ENCODE data around the gene SERTAD4. TPM values are rescaled to one million over a fixed set of nuclear protein-coding genes. Genes with fewer than 3 reads are reported as not detected.

SERTAD4 gene
- total RNA-seq, 1 donor from 2014 or later: 1.6 TPM

DNA sequence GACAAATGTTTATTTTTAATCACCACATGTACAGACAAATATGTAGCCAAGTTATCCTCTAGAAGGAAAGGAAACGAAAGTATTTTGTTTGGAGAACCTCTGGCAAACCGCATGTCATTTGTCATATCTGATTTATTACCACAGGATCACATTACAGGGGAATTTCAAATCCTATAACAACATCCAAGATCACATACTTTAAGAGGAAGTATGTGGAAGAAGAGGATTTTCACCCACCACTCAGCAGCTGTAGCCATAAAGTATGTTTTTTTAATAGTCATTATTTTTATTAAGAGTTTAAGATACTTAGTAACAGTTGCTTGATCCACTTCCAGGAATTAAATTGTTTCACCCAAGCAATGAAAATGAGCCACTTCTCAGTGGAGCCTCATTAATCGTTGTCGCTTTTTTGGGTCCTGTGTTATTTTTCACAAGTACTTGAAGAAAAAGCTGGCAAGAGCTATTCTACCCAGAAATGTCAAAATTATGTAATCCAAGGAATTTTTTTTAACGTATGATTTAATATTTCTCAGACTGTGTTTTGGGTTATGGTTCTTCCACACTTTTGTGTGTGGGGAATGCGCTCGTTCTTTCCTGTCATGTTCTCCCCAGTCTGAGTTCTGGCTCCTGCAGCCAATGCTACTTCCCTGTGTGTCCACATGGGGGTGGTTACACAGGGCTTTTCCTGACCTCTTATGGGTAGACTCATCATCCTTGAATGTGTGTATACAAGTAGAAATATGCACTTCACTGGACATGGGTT lies 6.9 kb downstream of the SERTAD4 start:
- Histone ChIP-seq H3K9me3 (ENCODE audit: control insufficient read depth in 3 of 3, low read length in 3 of 3) (no peaks in the 10 kb centered on the region), H3K27ac (ENCODE audit: low read depth, low read length) (no peak overlapping the region), H3K4me3 (ENCODE audit: low read length in 3 of 3) (no peak overlapping the region), H3K4me1 (ENCODE audit: control insufficient read depth in 3 of 3, insufficient read depth in 3 of 3, low read length in 3 of 3) (peaks cover 2 to 12% (median 6%) of the 10 kb centered on the region in 3 donors), H3K9ac (ENCODE audit: low read depth in 1 of 3, low read length in 3 of 3) (no peak overlapping the region), H3K27me3 (ENCODE audit: control insufficient read depth in 3 of 3, insufficient read depth in 3 of 3, low read length in 3 of 3) (peaks cover 0 to 16% (median 5%) of the 10 kb centered on the region in 3 donors), H3K36me3 (ENCODE audit: control insufficient read depth in 3 of 3, insufficient read depth in 3 of 3, low read length in 3 of 3) (no peaks in the 10 kb centered on the region)

DNA sequence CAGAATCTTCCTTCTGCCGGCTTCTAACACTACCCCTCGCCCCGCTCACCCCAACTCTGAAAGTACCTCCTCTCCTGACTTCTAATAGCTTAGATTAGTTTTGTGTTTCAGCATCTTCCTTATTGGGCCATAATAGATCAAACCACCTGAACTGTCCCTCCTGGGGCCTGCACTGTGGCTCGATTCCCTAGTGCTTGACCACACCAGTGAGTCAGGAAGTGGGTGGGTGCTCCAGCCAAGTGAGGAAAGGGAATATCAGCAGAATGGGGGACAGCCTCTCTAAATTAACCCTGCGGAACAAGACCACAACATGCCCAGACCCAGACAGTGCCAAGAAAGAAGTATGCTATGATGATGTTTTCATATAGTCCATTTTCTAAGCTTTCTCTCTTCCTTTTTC lies 8.5 kb downstream of the SERTAD4 start:
- Histone ChIP-seq H3K4me3 (ENCODE audit: low read length in 3 of 3) (no peak overlapping the region), H3K9ac (ENCODE audit: low read depth in 1 of 3, low read length in 3 of 3) (no peak overlapping the region), H3K4me1 (ENCODE audit: control insufficient read depth in 3 of 3, insufficient read depth in 3 of 3, low read length in 3 of 3) (peaks cover 2 to 12% (median 5%) of the 10 kb centered on the region in 3 donors), H3K27me3 (ENCODE audit: control insufficient read depth in 3 of 3, insufficient read depth in 3 of 3, low read length in 3 of 3) (peaks cover 0 to 13% (median 2%) of the 10 kb centered on the region in 3 donors), H3K27ac (ENCODE audit: low read depth, low read length) (no peak overlapping the region), H3K9me3 (ENCODE audit: control insufficient read depth in 3 of 3, low read length in 3 of 3) (no peaks in the 10 kb centered on the region), H3K36me3 (ENCODE audit: control insufficient read depth in 3 of 3, insufficient read depth in 3 of 3, low read length in 3 of 3) (no peaks in the 10 kb centered on the region)

DNA sequence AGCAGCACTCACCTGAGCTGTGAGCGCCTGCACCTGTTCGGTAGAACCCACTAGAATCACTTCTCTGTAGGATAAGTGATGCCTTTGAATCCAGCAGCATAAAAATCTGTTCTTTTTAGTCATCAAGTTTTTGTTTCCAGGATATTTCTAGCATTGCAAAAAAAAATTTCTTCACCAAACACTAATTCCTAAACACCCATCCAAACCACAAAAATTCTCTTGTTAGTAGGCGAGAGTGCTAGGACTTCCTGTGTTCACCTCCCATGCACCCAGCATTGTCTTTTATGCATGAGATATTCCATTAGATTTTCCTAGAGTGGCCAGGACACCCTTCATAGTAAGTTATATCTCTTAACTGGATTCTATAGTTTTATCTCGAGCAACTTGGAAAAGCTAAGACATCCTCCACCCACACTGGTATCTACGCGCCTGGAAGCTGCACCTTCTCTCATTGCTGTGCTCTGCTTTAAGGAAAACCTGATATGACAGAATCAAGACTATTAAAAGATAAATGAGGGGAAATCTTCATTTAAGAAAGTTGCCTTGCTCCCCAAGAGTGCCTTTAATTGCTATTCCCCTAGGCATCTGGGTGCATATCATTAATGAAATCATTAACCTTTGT lies 12.3 kb downstream of the SERTAD4 start:
- Histone ChIP-seq H3K4me1 (ENCODE audit: control insufficient read depth in 3 of 3, insufficient read depth in 3 of 3, low read length in 3 of 3) (peaks cover 0 to 6% (median 2%) of the 10 kb centered on the region in 3 donors), H3K9ac (ENCODE audit: low read depth in 1 of 3, low read length in 3 of 3) (no peak overlapping the region), H3K4me3 (ENCODE audit: low read length in 3 of 3) (no peak overlapping the region), H3K27ac (ENCODE audit: low read depth, low read length) (no peak overlapping the region), H3K27me3 (ENCODE audit: control insufficient read depth in 3 of 3, insufficient read depth in 3 of 3, low read length in 3 of 3) (peaks cover 4 to 5% (median 4%) of the 10 kb centered on the region in 3 donors), H3K9me3 (ENCODE audit: control insufficient read depth in 3 of 3, low read length in 3 of 3) (no peaks in the 10 kb centered on the region), H3K36me3 (ENCODE audit: control insufficient read depth in 3 of 3, insufficient read depth in 3 of 3, low read length in 3 of 3) (no peaks in the 10 kb centered on the region)

DNA sequence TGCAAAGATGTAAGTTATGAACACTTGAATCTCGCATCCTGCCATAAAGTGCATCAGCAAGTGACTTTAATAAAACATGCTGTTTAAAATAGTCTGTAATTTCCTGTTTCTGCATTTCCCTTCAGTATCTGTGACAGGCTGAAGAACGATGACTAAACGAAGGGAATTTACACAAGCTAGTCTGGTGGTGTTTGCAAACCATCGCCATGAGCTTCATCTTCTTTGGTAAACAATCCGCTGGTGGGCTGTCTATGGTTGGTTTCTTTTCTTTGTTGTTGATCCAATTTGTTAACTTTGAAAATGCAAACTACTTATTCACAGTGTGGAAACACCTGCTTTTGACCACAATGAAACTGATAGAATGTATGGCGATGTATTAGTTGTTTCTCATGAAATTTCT lies 13.9 kb downstream of the SERTAD4 start:
- H3K9ac ChIP-seq (ENCODE audit: low read depth in 1 of 3, low read length in 3 of 3): no peak overlapping the region
- no peaks in the 10 kb centered on the region for H3K9me3 ChIP-seq (ENCODE audit: control insufficient read depth in 3 of 3, low read length in 3 of 3)
- H3K27me3 ChIP-seq (ENCODE audit: control insufficient read depth in 3 of 3, insufficient read depth in 3 of 3, low read length in 3 of 3): peaks cover 2 to 13% (median 9%) of the 10 kb centered on the region in 3 donors
- H3K4me1 ChIP-seq (ENCODE audit: control insufficient read depth in 3 of 3, insufficient read depth in 3 of 3, low read length in 3 of 3): peaks cover 4 to 6% (median 5%) of the 10 kb centered on the region in 3 donors
- no peak overlapping the region for H3K27ac ChIP-seq (ENCODE audit: low read depth, low read length)
- no peak overlapping the region for H3K4me3 ChIP-seq (ENCODE audit: low read length in 3 of 3)
- no peaks in the 10 kb centered on the region for H3K36me3 ChIP-seq (ENCODE audit: control insufficient read depth in 3 of 3, insufficient read depth in 3 of 3, low read length in 3 of 3)

DNA sequence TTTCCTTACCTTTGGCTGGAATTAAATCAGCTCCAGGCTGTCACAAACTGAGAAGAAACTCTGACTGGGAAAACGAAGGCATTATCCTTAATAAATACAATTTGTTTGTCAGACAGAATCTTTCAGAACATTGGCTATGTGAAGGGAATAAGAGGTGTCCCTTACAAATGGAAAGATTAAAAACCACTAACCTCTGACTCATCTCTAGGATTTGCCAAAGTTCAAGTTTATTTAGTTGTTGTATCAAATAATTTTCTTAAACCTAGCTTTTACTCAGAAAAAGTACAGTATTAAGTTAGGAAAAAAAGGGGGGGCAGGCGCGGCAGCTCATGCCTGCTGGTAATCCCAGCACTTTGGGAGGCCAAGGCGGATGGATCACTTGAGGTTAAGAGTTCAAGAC lies 15.7 kb downstream of the SERTAD4 start:
- Histone ChIP-seq H3K27ac (ENCODE audit: low read depth, low read length) (no peak overlapping the region), H3K27me3 (ENCODE audit: control insufficient read depth in 3 of 3, insufficient read depth in 3 of 3, low read length in 3 of 3) (peaks cover 8 to 26% (median 22%) of the 10 kb centered on the region in 3 donors), H3K9me3 (ENCODE audit: control insufficient read depth in 3 of 3, low read length in 3 of 3) (no peaks in the 10 kb centered on the region), H3K36me3 (ENCODE audit: control insufficient read depth in 3 of 3, insufficient read depth in 3 of 3, low read length in 3 of 3) (no peaks in the 10 kb centered on the region), H3K4me3 (ENCODE audit: low read length in 3 of 3) (no peak overlapping the region), H3K9ac (ENCODE audit: low read depth in 1 of 3, low read length in 3 of 3) (no peak overlapping the region), H3K4me1 (ENCODE audit: control insufficient read depth in 3 of 3, insufficient read depth in 3 of 3, low read length in 3 of 3) (peaks cover 12 to 19% (median 12%) of the 10 kb centered on the region in 3 donors)

DNA sequence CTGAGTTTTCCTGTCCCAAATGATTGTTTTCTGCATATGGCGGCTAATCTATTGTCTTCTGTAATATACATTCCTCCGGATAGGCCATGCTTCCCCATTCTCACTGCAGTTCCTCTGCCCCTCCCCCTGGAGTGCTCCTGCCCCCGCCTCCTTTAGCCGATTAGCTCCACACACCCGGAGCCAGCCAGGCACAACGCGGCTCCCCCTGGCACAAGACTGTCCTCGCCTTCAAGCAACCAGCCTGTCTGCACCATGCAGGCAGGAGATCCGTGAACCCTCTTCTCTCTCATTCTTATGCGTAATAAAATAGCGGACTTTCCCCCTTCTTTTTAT lies 18.0 kb downstream of the SERTAD4 start:
- Histone ChIP-seq H3K4me1 (ENCODE audit: control insufficient read depth in 3 of 3, insufficient read depth in 3 of 3, low read length in 3 of 3) (peaks cover 12 to 19% (median 12%) of the 10 kb centered on the region in 3 donors), H3K27me3 (ENCODE audit: control insufficient read depth in 3 of 3, insufficient read depth in 3 of 3, low read length in 3 of 3) (peaks cover 16 to 39% (median 25%) of the 10 kb centered on the region in 3 donors), H3K9ac (ENCODE audit: low read depth in 1 of 3, low read length in 3 of 3) (no peak overlapping the region), H3K27ac (ENCODE audit: low read depth, low read length) (no peak overlapping the region), H3K36me3 (ENCODE audit: control insufficient read depth in 3 of 3, insufficient read depth in 3 of 3, low read length in 3 of 3) (no peaks in the 10 kb centered on the region), H3K4me3 (ENCODE audit: low read length in 3 of 3) (peak overlapping the region in 2 of 3 donors; percentile 29 to 52), H3K9me3 (ENCODE audit: control insufficient read depth in 3 of 3, low read length in 3 of 3) (no peaks in the 10 kb centered on the region)

DNA sequence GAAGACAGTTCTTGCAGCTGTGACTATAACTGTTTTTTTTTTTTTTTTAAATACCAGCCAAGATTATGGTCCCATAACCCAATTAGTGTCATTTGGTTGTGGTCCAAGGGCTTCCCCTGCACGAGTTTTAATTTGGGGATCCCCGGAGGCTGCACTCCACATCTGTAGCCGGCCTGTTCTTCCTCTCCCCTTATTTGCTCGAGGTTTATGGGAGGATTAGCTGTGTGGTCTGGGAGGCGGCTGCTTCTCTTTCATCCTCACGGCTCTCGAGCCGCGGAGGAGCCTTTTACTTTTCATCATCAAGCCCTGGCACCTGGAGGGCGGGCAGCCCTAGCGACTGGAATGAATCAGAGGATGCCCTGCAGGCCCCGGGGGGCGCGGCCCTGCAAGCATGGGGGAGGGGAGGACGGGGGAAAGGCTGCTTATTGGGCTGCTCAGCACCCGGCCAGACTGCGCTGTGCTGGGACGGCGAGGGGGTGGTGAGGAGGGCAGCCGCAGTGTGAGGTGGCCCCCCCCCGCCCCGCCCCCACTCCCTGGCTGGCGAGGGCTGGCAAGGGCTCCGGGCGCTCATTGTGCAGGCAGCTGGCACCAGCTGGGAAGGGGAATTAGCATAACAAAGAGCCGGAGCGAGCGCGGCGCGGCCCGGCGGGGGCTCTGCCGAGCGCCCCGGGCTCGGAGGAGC lies 18.5 kb downstream of the SERTAD4 start:
- peaks cover 16 to 41% (median 25%) of the 10 kb centered on the region in 3 donors for H3K27me3 ChIP-seq (ENCODE audit: control insufficient read depth in 3 of 3, insufficient read depth in 3 of 3, low read length in 3 of 3)
- peak overlapping the region in 1 of 3 donors; percentile 69 for H3K9ac ChIP-seq (ENCODE audit: low read depth in 1 of 3, low read length in 3 of 3)
- no peak overlapping the region for H3K27ac ChIP-seq (ENCODE audit: low read depth, low read length)

DNA sequence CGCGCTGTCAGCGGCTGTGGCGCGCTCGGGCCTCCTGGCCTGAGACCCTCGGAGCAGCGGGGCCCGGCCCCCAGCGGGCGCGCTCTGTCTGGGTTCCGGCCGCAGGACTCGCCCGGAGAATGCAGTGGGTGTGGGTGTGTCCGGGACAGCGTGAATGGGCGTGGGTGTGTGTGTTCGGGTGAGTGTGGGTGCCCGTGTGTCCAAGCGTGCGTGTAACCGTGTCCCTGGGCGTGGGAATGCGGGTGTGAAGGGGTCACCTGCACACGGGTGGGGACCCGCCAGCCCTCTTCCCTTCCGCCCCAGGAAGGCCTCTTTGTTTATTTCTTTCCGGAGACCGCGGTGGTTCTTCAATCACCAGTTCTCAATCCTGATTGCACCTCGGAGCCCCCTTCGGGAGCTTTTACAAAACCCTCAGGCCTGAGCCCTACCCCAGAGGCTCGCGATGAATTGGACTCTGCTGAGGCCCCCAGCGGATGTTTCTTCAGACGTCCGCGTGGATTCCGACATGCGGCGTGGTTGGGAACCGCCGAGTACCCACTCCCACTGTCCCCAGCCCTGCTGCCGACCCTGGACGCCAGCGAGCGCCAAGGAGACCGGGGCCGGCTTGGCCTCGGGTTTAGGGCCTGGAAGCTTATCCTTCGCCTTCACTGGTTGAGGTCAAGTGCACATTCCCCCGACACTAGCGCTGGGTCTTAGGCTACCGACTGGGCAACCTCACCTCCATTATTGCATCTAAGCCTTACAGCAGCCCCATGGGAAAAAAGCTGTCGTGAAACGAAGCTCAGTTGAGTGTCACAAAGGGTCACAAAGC lies 19.3 kb downstream of the SERTAD4 start:
- no peaks in the 10 kb centered on the region for H3K9me3 ChIP-seq (ENCODE audit: control insufficient read depth in 3 of 3, low read length in 3 of 3)
- no peak overlapping the region for H3K27ac ChIP-seq (ENCODE audit: low read depth, low read length)
- no peaks in the 10 kb centered on the region for H3K36me3 ChIP-seq (ENCODE audit: control insufficient read depth in 3 of 3, insufficient read depth in 3 of 3, low read length in 3 of 3)
- H3K4me1 ChIP-seq (ENCODE audit: control insufficient read depth in 3 of 3, insufficient read depth in 3 of 3, low read length in 3 of 3): peaks cover 12 to 19% (median 12%) of the 10 kb centered on the region in 3 donors
- H3K9ac ChIP-seq (ENCODE audit: low read depth in 1 of 3, low read length in 3 of 3): peak overlapping the region in 2 of 3 donors; percentile 55 to 69
- H3K4me3 ChIP-seq (ENCODE audit: low read length in 3 of 3): peak overlapping the region; percentile 63 to 72 (median 65)
- H3K27me3 ChIP-seq (ENCODE audit: control insufficient read depth in 3 of 3, insufficient read depth in 3 of 3, low read length in 3 of 3): peaks cover 14 to 42% (median 25%) of the 10 kb centered on the region in 3 donors

More for the DNA sequence above, 18.5 kb downstream of the SERTAD4 start:
- H3K9me3 ChIP-seq (ENCODE audit: control insufficient read depth in 3 of 3, low read length in 3 of 3): no peaks in the 10 kb centered on the region
- H3K4me1 ChIP-seq (ENCODE audit: control insufficient read depth in 3 of 3, insufficient read depth in 3 of 3, low read length in 3 of 3): peaks cover 12 to 19% (median 12%) of the 10 kb centered on the region in 3 donors
- peak overlapping the region; percentile 52 to 72 (median 63) for H3K4me3 ChIP-seq (ENCODE audit: low read length in 3 of 3)
- H3K36me3 ChIP-seq (ENCODE audit: control insufficient read depth in 3 of 3, insufficient read depth in 3 of 3, low read length in 3 of 3): no peaks in the 10 kb centered on the region

DNA sequence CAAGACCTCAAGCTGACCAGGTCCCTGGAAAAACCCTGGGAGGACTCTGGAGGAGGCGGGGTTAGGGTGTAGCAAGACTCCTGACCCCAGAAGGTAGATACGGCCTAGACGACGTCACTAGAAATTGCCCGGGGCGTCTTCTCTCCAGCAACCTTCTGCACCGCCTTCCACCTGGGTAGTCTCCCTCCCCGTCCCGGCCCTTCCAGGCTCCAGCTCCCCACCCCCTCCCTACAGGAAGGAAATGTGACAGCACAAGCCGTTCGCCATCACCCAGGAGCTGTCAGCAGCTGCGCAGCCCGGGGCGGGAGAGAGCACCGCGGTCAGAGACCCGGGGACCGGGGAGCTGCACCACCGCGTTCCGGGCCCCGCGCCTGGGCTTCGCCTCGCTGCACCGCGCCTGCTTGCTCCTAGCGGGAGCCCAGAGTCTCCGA lies 20.0 kb downstream of the SERTAD4 start:
- Histone ChIP-seq H3K9ac (ENCODE audit: low read depth in 1 of 3, low read length in 3 of 3) (no peak overlapping the region), H3K4me1 (ENCODE audit: control insufficient read depth in 3 of 3, insufficient read depth in 3 of 3, low read length in 3 of 3) (peaks cover 12 to 19% (median 12%) of the 10 kb centered on the region in 3 donors), H3K9me3 (ENCODE audit: control insufficient read depth in 3 of 3, low read length in 3 of 3) (no peaks in the 10 kb centered on the region), H3K27ac (ENCODE audit: low read depth, low read length) (no peak overlapping the region), H3K36me3 (ENCODE audit: control insufficient read depth in 3 of 3, insufficient read depth in 3 of 3, low read length in 3 of 3) (no peaks in the 10 kb centered on the region), H3K27me3 (ENCODE audit: control insufficient read depth in 3 of 3, insufficient read depth in 3 of 3, low read length in 3 of 3) (peaks cover 14 to 41% (median 25%) of the 10 kb centered on the region in 3 donors), H3K4me3 (ENCODE audit: low read length in 3 of 3) (no peak overlapping the region)

Measured in skeletal muscle tissue (tissue), 4 donors.